LNCAP (cell line): ENCODE results near the gene CHRDL1.

ENCODE experiments used
- CTCF ChIP-seq: fragments of 450-650 bp; IDR thresholded peaks from 2 replicates; pipeline ENCODE4 v1.5.1; 2017; ENCODE audit warnings: mild to moderate bottlenecking

The CHRDL1 gene

DNA sequence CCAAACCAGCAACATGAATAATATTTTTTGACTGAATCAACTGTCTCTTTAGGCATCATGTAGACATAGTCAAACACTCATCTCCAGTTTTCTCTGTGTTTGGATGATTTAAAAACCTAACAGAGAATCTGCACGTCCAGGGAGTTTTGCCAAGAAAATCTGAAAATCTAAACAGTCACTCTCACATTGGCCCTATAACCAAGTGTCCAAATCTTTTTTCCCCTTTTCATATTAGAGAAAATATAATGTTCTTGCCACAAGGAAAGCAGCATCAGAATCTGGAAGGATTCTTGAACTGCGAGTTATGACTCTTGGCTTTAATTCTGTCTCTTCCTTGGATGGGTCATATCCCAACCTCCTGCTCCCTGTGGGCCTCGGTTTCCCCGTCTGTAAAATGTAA lies 8.8 kb upstream of the CHRDL1 start:
- TF ChIP-seq CTCF = no peak

DNA sequence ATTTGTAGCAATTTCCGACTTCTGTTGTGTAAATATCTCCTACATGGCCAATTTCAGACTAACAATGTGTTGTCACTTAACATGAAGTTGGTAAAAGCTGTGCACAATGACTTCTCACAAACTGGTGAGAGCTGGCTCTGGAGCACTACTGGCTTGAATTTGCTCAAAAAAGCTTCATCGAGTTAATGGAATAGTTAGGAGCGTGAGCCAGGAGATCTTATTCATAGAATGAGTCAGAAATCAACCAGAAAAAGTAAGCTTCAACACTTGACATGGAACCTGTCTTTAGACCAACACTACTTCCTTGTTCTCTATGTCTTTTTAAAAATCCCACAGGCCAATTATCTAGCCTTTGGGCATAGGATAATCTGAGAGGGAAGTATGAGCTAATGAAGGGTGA lies 7.9 kb upstream of the CHRDL1 start:
- no peak for TF ChIP-seq CTCF

DNA sequence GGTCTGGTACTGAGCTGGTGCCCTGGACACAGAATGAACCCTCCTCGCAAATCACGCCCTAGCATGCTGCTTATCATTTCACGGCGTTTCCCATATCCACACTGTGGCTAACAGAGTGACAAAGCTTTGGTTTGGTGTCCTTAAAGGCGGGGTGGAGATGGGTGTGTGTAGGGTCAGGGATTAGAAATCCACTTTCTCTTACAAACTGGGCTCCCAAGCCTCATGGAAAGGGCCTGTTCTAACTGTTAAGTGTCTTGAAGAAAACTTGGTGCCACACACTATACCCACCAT lies 735 bp upstream of the CHRDL1 start:
- no peak for TF ChIP-seq CTCF

DNA sequence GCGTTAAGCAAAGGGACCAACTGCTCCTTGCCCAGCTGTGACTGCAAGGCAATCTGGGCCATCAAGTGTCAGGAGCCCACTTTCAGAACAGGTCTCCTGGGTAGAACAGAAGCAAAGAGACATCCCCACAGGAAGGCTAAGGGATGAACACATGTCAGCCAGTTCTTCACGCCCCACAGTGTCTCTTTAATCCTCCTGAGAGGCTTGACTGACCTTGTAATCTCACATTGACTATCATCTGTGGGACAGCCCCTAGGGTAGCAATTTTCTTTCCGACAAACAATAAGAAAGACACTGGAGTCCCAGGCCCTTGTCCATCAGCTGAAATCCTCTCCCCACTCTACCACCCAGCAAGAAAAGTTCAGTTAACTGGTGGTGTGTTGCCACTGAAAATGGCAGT lies 1.0 kb downstream of the CHRDL1 start:
- TF ChIP-seq CTCF = no peak

- no peak for TF ChIP-seq CTCF
These were observed 4.5 kb downstream of the CHRDL1 start for GRCh38 chrX:110791071-110791470.

DNA sequence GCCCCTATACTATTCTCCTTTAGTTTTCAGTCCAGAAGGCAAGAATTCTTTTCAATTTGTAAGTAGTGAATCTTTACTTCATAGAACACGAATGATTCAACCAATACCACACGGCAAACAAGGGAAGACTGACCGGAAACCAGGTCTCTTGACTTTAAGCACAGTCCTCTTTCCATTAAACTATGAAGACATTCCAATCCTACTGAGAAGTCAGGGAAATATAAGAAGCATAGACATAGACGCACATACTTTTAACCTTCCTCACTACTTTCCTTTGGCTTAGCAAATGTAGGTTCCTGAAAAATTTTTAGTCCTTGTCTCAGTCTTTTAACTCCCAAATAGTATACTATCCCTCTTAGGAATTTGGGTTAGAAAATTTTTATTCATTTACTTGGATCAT lies 9.1 kb downstream of the CHRDL1 start:
- TF ChIP-seq CTCF = no peak

GRCh38 chrX:110759785-110760184 lies 35.8 kb downstream of the CHRDL1 start:
- TF ChIP-seq CTCF = no peak

DNA sequence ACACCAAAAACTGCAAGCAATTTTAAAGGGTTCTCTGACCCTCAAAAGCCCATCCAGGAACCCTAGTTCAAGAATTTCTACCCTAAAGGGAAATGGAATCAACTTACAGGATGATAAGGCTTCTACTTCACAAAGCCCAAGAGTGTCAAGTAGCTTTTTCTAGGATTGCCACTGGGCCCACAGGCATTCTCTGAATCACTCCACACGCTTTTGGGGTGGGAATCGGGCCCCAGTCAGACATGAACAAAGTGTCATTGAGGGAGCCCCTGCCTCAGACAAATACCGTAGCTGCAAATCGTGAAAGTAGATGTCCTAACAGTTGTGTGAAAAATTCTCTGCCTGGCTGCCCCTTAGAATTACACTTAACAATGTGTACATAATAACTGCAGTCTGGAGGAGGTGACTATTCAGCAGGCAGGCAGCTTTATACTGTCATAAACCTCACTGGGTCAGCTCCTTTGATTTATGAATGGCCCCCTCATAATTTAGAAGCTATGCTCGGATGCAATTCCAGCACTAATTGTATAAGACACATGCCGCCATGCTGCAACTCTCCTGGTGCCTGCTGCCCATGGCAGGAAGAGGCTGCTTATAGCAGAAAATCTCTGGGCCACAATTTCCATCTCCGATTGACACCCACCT lies 36.7 kb downstream of the CHRDL1 start:
- TF ChIP-seq CTCF = no peak
